ENCODE data around the gene ZNF628. TPM values are rescaled to one million over a fixed set of nuclear protein-coding genes. Genes with fewer than 3 reads are reported as not detected.
"Not testable (repeated sequence)": the region's sequence is repeated elsewhere in the genome, so short reads cannot be mapped to it uniquely, and the experiment has no call there.

ZNF628 gene
- total RNA-seq, 4 donors from 2014 or later = 7.4 to 22.3 (median 14.1) TPM

DNA sequence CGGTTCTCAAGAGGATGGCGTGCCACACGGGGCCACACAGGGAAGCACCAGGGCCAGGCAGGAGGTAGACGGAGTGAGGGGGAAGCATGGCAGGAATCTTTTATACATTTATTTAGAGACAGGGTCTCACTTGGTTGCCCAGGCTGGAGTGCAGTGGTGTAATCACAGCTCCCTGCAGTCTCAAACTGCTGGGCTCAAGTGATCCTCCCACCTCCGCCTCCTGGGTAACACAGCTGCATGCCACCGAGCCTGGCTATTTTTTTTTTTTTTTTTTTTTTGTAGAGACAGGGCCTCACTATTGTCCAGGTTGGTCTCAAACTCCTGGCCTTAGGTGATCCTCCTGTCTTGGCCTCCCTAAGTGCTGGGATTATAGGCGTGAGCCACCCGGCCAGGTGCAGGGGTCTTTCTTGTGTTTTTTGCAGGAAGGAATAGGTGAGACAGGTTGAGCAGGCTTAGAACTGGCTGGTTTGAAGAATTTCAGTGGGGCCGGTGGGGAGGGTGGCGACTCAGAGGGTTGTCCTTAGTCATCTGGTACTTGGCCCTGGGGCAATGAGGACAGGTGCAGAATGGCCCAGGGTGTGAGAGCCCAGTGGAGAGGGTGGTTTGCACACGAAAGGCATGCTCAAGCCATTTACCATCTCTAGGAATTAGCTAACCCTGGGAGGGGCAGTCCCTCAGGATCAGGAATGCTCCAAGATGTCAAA, 19.4 kb downstream of the ZNF628 start:
- no peaks in the 10 kb centered on the region for H3K9me3 ChIP-seq
- TF ChIP-seq POLR2A (IDR thresholded peaks at IDR 0.05) = no peak
- TF ChIP-seq, protein P1, sequence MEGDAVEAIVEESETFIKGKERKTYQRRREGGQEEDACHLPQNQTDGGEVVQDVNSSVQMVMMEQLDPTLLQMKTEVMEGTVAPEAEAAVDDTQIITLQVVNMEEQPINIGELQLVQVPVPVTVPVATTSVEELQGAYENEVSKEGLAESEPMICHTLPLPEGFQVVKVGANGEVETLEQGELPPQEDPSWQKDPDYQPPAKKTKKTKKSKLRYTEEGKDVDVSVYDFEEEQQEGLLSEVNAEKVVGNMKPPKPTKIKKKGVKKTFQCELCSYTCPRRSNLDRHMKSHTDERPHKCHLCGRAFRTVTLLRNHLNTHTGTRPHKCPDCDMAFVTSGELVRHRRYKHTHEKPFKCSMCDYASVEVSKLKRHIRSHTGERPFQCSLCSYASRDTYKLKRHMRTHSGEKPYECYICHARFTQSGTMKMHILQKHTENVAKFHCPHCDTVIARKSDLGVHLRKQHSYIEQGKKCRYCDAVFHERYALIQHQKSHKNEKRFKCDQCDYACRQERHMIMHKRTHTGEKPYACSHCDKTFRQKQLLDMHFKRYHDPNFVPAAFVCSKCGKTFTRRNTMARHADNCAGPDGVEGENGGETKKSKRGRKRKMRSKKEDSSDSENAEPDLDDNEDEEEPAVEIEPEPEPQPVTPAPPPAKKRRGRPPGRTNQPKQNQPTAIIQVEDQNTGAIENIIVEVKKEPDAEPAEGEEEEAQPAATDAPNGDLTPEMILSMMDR (IDR thresholded peaks at IDR 0.05 in 4 of 5, conservative IDR thresholded peaks at IDR 0.05 in 1 of 5) = no peak
- no peaks in the 10 kb centered on the region for H3K36me3 ChIP-seq
- no peaks in the 10 kb centered on the region for H3K27me3 ChIP-seq
- no peak overlapping the region for H3K27ac ChIP-seq
- in situ Hi-C loops (cut with MboI; ENCODE audit: low sequenced_read_pairs in 4 of 4) = no loop called here
- H3K4me3 ChIP-seq = no peak overlapping the region
- intact Hi-C loops (cut with DNase I; ENCODE audit: low total_unique reads) = no loop called here
- H3K4me1 ChIP-seq = no peaks in the 10 kb centered on the region
- DNase-seq (no peak), ATAC-seq (no peak)

DNA sequence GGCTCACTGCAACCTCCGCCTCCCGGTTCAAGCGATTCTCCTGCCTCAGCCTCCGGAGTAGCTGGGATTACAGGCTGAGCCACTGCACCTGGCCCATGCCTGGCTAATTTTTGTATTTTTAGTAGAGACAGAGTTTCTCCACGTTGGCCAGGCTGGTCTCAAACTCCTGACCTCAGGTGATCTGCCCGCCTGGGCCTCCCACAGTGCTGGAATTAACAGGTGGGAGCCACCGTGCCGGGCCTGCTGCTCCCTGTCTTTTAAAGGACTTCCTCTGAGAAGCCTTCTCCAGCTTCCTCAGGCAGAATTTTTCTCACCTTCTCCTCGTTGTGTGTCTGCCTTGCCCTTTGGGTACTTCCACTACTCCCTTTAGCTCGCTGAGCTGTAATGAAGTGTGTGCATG, 20.4 kb downstream of the ZNF628 start:
- in situ Hi-C loops (cut with MboI; ENCODE audit: low sequenced_read_pairs in 4 of 4); H3K4me3 ChIP-seq; H3K27ac ChIP-seq; H3K9me3 ChIP-seq; ATAC-seq; intact Hi-C loops (cut with DNase I; ENCODE audit: low total_unique reads); H3K36me3 ChIP-seq; DNase-seq; H3K27me3 ChIP-seq; H3K4me1 ChIP-seq: not testable (repeated sequence)

DNA sequence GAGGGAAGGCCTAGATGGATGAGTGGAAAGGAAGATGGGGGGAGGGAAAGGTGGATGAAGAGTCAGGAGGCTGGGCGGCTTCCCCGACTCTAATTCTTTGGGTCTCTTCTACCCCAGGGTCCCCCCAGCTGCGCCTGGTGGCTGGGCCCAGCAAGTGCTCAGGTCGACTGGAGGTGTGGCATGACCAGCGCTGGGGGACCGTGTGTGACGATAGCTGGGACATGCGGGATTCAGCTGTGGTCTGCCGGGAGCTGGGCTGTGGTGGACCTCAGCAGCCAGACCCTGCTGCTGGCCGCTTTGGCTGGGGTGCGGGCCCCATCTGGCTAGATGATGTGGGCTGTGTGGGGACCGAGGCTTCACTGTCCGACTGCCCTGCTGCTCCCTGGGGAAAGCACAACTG, 21.3 kb downstream of the ZNF628 start:
- no peaks in the 10 kb centered on the region for H3K9me3 ChIP-seq
- TF ChIP-seq POLR2A (IDR thresholded peaks at IDR 0.05) = no peak
- TF ChIP-seq, protein P1 (IDR thresholded peaks at IDR 0.05 in 4 of 5, conservative IDR thresholded peaks at IDR 0.05 in 1 of 5) = no peak
- no peak for ATAC-seq
- in situ Hi-C loops (cut with MboI; ENCODE audit: low sequenced_read_pairs in 4 of 4) = no loop called here
- DNase-seq = no peak
- no peaks in the 10 kb centered on the region for H3K36me3 ChIP-seq
- intact Hi-C loops (cut with DNase I; ENCODE audit: low total_unique reads) = no loop called here
- no peak overlapping the region for H3K27ac ChIP-seq
- H3K27me3 ChIP-seq = no peaks in the 10 kb centered on the region
- H3K4me1 ChIP-seq = no peaks in the 10 kb centered on the region
- H3K4me3 ChIP-seq = no peak overlapping the region

DNA sequence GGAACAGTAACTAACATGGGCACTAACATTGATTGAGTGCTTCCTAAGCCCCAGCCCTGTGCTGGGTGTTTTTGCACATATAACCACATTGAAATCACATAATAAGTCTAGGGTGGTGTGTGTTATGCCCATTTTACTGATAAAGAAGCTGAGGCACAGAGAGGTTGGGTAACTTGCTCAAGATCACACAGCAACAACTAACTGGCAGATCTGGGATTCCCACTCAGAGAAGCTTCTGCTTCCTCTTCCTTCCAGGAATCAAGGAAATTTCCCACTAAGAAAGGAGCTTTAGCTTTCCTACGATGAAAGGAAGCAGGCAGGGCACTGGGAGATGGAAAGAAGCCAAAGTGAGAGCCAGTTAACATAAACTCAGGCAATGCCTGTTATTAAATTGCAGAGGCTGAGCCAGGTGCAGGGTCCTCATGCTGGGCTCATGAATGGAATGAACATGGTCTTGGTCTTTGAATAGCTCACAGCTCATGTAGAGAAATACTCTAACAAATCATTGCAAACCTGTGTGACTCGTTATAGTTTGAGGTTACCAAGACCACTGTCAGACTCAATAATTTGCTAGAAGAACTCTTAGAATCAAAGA, 21.9 kb downstream of the ZNF628 start:
- no peaks in the 10 kb centered on the region for H3K36me3 ChIP-seq
- ATAC-seq (no peak), DNase-seq (no peak)
- TF ChIP-seq, protein P1 (IDR thresholded peaks at IDR 0.05 in 4 of 5, conservative IDR thresholded peaks at IDR 0.05 in 1 of 5) = no peak
- TF ChIP-seq POLR2A (IDR thresholded peaks at IDR 0.05) = no peak
- intact Hi-C loops (cut with DNase I; ENCODE audit: low total_unique reads) = no loop called here
- H3K27me3 ChIP-seq = no peaks in the 10 kb centered on the region
- no peak overlapping the region for H3K27ac ChIP-seq
- H3K4me3 ChIP-seq = no peak overlapping the region
- no peaks in the 10 kb centered on the region for H3K4me1 ChIP-seq
- no peaks in the 10 kb centered on the region for H3K9me3 ChIP-seq
- in situ Hi-C loops (cut with MboI; ENCODE audit: low sequenced_read_pairs in 4 of 4) = no loop called here

DNA sequence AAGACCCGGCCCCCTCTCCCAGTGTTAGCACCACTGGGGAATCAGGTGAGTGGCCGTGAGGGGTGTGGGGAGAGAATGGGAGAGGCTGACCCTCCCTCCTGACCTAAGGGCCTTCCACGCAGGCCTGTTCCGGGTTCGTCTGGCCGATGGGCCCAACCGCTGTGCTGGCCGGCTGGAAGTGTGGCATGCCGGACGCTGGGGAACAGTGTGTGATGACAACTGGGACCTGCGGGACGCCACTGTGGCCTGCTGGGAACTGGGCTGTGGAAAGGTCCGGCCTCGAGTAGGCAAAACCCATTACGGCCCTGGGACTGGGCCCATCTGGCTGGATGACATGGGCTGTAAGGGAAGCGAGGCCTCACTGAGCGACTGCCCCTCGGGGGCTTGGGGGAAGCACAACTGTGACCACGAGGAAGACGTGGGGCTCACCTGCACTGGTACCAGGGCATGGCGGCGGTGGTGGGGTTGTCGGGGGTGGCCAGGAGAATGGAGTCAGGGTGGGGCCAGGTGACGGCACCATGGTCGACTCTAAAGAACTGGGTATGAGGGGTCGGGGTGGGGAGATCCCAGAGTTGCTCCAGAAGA, 24.0 kb downstream of the ZNF628 start:
- Histone ChIP-seq H3K4me1 (no peaks in the 10 kb centered on the region), H3K27ac (no peak overlapping the region), H3K36me3 (no peaks in the 10 kb centered on the region), H3K9me3 (no peaks in the 10 kb centered on the region), H3K4me3 (no peak overlapping the region), H3K27me3 (peaks cover 0 to 12% (median 9%) of the 10 kb centered on the region in 3 donors)
- DNase-seq = no peak
- in situ Hi-C loops (cut with MboI; ENCODE audit: low sequenced_read_pairs in 4 of 4) = loop anchor here in 1 of 4 donors (10.0 kb wide), 1 partner anchor 356 kb away; the partner anchor contains the start of gene TNNT1
- ATAC-seq = no peak
- intact Hi-C loops (cut with DNase I; ENCODE audit: low total_unique reads) = no loop called here
- TF ChIP-seq, protein P1 (IDR thresholded peaks at IDR 0.05 in 4 of 5, conservative IDR thresholded peaks at IDR 0.05 in 1 of 5) = no peak
- TF ChIP-seq POLR2A (IDR thresholded peaks at IDR 0.05) = no peak

Measured in gastrocnemius medialis (tissue), 4 donors.